NCI-H2227 treated with DMSO at 0.1 percent for 48 hours (cell line): Measurements from ENCODE around the gene ACVR1C.
"Not testable (repeated sequence)": the region's sequence is repeated elsewhere in the genome, so short reads cannot be mapped to it uniquely, and the experiment has no call there.

ENCODE experiments used
- DNase-seq: peaks from one replicate; lab custom pipeline; 2025; lab: John Stamatoyannopoulos, UW

ACVR1C gene

GRCh38 chr2:157574165-157574564, 54.5 kb downstream of the ACVR1C start:
- no peak for DNase-seq

- no peak for DNase-seq
Observed at GRCh38 chr2:157572725-157573124, 55.9 kb downstream of the ACVR1C start.

DNA sequence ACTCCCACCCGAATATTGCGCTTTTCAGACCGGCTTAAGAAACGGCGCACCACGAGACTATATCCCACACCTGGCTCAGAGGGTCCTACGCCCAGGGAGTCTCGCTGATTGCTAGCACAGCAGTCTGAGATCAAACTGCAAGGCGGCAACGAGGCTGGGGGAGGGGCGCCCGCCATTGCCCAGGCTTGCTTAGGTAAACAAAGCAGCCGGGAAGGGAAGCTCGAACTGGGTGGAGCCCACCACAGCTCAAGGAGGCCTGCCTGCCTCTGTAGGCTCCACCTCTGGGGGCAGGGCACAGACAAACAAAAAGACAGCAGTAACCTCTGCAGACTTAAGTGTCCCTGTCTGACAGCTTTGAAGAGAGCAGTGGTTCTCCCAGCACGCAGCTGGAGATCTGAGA, 62.0 kb downstream of the ACVR1C start:
- DNase-seq = not testable (repeated sequence)

GRCh38 chr2:157566113-157566512, 62.6 kb downstream of the ACVR1C start:
- DNase-seq = not testable (repeated sequence)

DNA sequence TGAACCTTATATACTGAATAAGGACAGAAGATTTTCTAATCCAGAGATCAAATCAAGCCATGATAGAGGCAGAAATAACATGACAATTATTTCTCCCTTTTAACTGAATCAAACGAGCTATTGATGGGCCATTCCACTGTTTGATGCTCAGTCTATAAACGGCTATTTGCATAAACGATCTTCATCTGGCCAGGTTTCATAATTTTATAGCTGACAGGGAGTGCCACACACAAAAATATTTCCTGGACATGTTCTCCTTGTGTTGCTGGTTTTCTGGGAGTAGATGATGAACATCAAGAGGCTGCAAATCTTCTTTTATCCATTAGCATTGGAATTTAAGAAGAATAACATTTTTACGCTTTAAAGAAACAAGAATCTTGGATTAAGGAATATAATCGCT, 63.1 kb downstream of the ACVR1C start:
- no peak for DNase-seq

DNA sequence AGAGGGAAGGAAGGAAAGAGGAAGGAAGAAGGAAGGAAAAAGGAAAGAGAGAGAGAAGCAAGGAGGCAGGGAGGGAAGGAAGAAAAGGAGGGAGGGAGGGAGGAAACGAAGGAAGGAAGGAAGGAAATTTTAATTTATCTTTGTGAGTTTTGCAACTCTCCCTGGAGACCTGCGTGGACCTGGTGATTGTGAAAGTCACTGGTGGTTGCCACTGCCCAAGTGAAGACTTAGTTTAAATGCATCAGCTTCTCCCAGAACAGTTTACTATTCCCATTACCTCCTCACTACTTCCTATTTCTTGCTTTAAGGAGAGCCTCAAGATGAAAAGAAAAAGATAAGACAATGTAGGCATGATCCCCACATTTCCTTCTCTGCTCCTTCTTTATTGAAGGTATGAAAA, 68.8 kb downstream of the ACVR1C start:
- DNase-seq = no peak

GRCh38 chr2:157559461-157559860, 69.2 kb downstream of the ACVR1C start:
- DNase-seq = no peak

DNA sequence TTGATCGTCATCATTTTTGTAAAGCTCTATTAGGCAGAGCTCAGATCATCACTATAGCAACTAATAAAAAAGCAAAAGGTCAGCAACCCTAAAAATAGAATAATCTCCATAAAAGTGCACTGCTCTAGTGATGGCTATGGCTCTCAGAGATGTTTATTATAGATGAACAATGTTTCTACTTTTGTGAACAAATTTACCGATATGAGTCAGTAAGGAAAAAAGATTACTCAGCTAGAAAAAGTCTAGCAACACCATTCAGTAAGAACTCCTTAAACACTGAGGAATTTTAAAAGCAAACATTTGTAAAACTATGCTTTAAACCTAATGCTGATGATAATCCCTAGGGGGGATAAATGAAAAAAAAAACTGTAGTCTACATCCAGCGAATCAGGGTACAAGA, 69.6 kb downstream of the ACVR1C start:
- DNase-seq = no peak

DNA sequence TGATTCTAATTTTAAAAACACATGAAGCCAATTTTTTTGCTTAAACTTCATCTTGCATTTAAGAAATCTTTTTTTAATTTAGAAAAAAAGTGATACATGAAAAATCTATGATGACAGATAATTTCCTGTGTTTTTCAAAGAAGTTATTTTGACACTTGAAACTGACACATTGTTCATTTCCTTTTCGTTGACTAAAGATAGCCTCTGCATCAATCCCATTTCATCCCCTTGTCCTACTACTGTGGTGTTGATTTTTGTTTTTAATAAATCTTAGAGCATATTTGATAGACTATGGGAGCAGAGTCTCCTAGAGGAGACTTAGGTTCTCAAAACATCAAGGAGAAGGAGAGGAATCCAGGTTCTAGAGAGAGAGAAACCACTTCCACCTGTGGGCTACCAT, 70.9 kb downstream of the ACVR1C start:
- DNase-seq = no peak

- no peak for DNase-seq
Observed at GRCh38 chr2:157540102-157540501, 88.6 kb downstream of the ACVR1C start.

DNA sequence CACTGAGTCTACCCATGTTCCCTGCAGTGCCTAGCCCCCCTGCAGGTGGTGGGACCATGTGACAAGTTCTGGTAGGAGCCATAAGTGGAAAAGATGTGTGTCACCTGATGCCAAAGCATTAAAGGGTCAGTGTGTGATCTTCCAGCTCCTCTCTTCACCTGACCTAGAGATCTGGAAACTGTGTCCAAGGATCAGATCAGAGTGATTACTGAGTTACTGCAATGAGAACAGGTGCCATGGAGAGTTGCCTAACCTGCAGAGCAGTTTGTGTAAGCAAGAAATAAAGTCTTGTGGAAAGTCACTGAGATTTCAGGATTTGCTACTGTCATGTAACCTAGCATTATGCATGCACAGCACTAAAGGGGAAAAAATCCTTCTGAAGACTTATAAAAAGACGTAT, 90.6 kb downstream of the ACVR1C start:
- DNase-seq = no peak

GRCh38 chr2:157536815-157537214, 91.8 kb downstream of the ACVR1C start:
- DNase-seq = no peak

DNA sequence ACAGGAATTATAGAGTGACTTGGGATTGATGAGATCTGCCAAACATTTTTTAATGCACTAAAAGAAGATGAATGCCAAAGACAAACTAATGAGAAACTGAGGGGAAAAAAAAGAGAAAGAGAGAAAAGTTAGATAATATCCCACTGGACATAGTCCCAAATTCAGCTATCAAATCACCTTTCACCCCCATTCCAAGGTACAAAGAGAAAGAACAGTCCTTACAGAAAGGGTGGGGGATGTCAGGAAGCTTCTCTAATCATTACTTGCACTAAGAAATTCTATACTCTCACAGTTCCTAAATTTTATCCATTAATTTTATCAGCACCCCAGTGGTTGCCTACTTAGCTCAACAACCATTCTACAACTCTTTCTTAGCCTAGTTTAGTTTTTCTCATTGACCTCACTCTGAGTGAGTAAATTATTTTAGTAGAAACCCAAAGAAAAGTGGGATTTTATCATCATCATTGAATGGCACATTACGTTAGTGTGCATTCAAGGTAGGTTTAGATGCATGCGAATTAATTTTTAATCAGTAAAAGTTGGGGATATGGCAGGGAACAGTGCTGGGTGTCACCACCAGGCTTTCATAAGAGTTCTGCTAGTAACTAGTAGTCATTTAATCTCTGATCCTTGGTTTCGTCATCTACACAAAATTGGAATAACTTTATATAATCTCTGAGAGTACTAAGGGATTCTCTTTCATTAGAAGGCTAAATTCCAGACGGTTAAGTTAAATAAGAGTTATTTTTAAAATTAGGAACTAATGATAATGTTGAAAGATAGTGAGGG, 99.5 kb downstream of the ACVR1C start:
- no peak for DNase-seq

DNA sequence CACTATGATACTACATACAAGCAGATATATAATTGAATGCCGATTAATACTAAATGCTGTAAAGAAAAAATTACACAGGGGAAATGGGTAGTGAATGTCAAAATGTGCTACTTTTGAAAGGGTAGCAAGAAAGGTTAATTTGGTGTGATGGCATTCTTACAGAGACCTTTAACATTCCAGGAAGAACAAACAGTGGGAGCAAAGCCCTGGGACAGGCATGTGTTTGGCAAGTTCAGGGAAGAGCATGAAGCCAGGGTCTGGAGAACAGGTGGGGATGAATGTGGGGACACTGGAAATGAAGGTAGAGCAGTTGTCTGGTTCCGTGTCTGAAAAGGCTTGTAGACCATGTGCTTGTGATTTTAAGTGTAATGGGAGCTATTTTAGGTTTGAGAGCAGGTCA, 102.6 kb downstream of the ACVR1C start:
- no peak for DNase-seq

DNA sequence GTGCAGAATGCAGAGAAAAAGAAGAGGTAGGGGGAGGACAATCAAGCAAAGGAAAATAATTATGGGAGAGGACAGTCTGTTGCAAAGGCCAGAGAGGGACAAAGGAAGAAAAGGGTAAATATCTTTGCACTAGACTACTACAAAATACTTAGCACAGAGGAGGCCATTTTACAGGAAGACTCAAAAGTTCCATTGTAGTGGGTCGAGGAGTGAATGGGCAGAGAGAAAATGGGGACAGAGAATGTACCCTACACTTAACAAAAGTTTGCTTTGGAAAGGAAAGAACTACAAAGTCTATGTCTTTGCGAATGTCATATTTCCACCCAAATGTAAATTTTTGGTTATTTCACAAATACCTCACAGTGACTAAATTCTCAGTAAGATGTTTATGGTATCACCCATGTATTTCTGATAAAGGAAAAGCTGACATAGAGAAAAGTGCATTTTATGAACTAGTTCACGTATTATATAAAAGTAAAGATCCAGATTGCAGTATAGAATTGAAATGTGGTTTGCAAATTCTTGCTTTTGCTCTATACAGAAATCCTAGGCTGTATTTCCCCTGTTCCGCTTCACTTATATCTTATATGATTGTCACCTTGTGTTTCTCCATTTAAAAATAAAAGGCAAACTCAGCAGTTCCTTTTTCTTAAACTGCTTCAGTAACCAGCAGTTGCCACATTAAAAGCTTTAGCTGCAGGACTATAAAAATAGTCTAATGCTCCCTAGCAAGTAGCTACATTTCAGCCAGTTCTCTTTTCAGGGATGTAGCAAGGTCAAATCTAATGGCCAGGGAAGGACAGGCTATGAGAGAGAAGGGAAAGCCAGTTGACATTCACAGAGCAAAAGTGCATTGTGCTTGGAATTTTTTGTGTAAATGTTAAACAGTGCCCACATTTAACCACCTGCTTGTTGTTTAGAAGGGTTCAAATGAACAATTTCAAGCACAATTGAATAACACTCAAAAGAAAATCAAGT, 105.1 kb downstream of the ACVR1C start:
- peak; percentile 43 for DNase-seq

- DNase-seq = not testable (repeated sequence)
Observed at GRCh38 chr2:157514966-157515365, 113.7 kb downstream of the ACVR1C start.

GRCh38 chr2:157509744-157510143, 118.9 kb downstream of the ACVR1C start:
- no peak for DNase-seq

- no peak for DNase-seq
Observed at GRCh38 chr2:157508676-157509075, 120.0 kb downstream of the ACVR1C start.

DNA sequence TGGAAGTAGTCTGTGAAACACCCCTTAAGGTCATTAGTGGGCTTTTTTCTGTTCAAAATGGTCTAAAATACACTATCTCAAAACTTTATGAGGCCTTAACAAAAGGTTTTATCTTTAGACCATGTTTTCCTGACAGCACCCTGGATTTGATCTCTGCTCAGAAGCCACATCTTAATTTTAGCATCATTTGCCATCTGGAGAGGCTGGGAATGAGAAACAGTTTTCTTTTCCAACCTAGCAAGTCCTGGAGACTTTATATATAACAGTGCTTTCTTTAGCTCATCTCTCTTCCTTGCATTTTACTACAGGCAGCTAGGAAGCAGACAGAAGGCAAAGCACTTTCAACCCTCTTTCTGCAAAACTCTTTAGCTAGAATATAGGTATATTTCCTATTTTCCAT, 122.1 kb downstream of the ACVR1C start:
- DNase-seq = no peak

DNA sequence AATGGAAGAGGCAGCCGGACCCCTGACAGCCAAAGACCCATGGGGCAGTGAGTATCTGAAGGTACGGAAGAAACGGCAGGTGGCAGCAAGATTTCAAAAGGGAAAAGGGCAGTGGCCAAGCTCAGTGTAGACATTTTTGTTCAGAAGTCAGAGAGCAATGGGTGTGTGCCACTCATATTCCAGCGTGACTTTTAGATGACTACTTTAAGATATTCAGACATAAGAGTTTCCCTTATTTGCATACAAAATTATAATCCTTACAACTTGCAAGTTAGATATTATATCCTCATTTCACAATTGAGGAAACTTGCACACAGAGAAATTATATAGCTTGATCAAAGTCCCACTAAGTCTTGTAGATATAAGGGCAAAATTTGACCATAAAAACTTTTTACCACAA, 124.0 kb downstream of the ACVR1C start:
- no peak for DNase-seq

DNA sequence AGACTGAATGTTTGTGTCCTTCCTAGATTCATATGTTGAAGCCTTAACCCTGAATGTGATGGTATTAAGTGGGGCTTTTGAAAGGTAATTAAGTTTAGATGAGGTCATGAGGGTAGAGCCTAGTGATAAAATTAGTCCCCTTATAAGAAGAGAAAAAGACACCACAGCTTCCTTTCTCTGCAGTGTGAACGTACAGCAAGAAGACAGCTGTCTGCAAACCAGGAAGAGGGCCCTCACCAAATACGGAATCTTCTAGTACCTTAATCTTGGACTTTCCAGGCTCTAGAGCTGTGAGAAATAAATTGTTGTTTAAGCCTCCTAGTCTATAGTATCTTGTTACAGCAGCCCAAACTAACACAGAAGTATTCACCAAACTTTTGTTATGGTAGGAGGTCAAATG, 127.6 kb downstream of the ACVR1C start:
- no peak for DNase-seq

GRCh38 chr2:157500334-157500733, 128.3 kb downstream of the ACVR1C start:
- DNase-seq = no peak

- peak; percentile 43 for DNase-seq
Observed at GRCh38 chr2:157498483-157498882, 130.2 kb downstream of the ACVR1C start.
